HEK293 (cell line): ENCODE measurements around the gene ZC3H10.

Experiments used
- CTCF ChIA-PET: fragments of 350-600 bp; formaldehyde crosslinking; extraction: SDS; loops from one replicate; lab custom pipeline; 2021; ENCODE audit warnings: antibody characterized with exemption; lab: Yijun Ruan, JAX
- POLR2A ChIA-PET: fragments of 300-600 bp; formaldehyde crosslinking; extraction: SDS; loops from one replicate; lab custom pipeline; 2020; ENCODE audit warnings: antibody characterized with exemption, inconsistent platforms; lab: Yijun Ruan, JAX
- H3K27ac ChIP-seq: fragments of 200-500 bp; sonication (Bioruptor generic); 2 replicates; pipeline ENCODE4 v1.5.1; 2014; ENCODE audit warnings: low read depth, low read length, control low read depth, inconsistent platforms; ENCODE audit errors: extremely low read depth
- H3K36me3 ChIP-seq, 2 experiments: fragments of 200-500 bp in 1 of 2; sonication (Bioruptor generic) in 1 of 2; 1 replicate in 1 of 2; 2 replicates in 1 of 2; pipeline ENCODE4 v1.5.1; 2014 to 2017; ENCODE audit warnings: inconsistent platforms in 2 of 2, low read length in 2 of 2; ENCODE audit not compliant: control insufficient read depth in 2 of 2, insufficient read depth in 1 of 2
- H3K4me1 ChIP-seq: fragments of 200-500 bp; sonication (Bioruptor generic); 2 replicates; pipeline ENCODE4 v1.5.1; 2014; ENCODE audit warnings: mild to moderate bottlenecking, low read length, inconsistent platforms; ENCODE audit not compliant: control insufficient read depth, insufficient read depth
- H3K4me3 ChIP-seq: 2 replicates; pipeline ENCODE4 v1.5.1; 2011; ENCODE audit warnings: low read depth, mild to moderate bottlenecking, control low read depth, low read length, moderate library complexity
- H3K9me3 ChIP-seq: fragments of 200-500 bp; sonication (Bioruptor generic); 2 replicates; pipeline ENCODE4 v1.5.1; 2014; ENCODE audit warnings: low read depth, low read length, inconsistent platforms; ENCODE audit not compliant: control insufficient read depth, insufficient read depth
- BCL11B ChIP-seq: fragments of 450-650 bp; formaldehyde crosslinking; IDR thresholded peaks from 2 replicates; pipeline ENCODE4 v1.5.1; 2016; ENCODE audit warnings: low read depth, missing biosample characterization, missing genetic modification characterization
- GLI2 ChIP-seq: fragments of 450-650 bp; formaldehyde crosslinking; IDR thresholded peaks from 2 replicates; pipeline ENCODE4; 2017; ENCODE audit warnings: missing biosample characterization, missing genetic modification characterization, low read depth, borderline replicate concordance
- GLIS1 ChIP-seq: fragments of 450-650 bp; formaldehyde crosslinking; IDR thresholded peaks from 2 replicates; pipeline ENCODE4 v1.5.1; 2016; ENCODE audit warnings: missing biosample characterization, missing genetic modification characterization
- ZBTB1 ChIP-seq: fragments of 450-650 bp; formaldehyde crosslinking; IDR thresholded peaks from 2 replicates; pipeline ENCODE4 v1.5.1; 2016; ENCODE audit warnings: missing biosample characterization, missing genetic modification characterization
- ZNF10 ChIP-seq: fragments of 450-650 bp; formaldehyde crosslinking; IDR thresholded peaks from 2 replicates; pipeline ENCODE4 v1.5.1; 2017; ENCODE audit warnings: missing biosample characterization, missing genetic modification characterization
- ZNF311 ChIP-seq: fragments of 450-650 bp; formaldehyde crosslinking; IDR thresholded peaks from 2 replicates; pipeline ENCODE4 v1.5.1; 2017; ENCODE audit warnings: missing biosample characterization, missing genetic modification characterization, borderline replicate concordance
- ZNF341 ChIP-seq: fragments of 450-650 bp; formaldehyde crosslinking; IDR thresholded peaks from 2 replicates; pipeline ENCODE4; 2016; ENCODE audit warnings: low read depth, missing biosample characterization, missing genetic modification characterization
- ZNF416 ChIP-seq: fragments of 450-650 bp; formaldehyde crosslinking; IDR thresholded peaks from 2 replicates; pipeline ENCODE4 v1.5.1; 2016; ENCODE audit warnings: missing biosample characterization, missing genetic modification characterization
- ZNF544 ChIP-seq: fragments of 450-650 bp; formaldehyde crosslinking; IDR thresholded peaks from 2 replicates; pipeline ENCODE4 v1.5.0; 2017; ENCODE audit warnings: missing biosample characterization, missing genetic modification characterization
- ZNF600 ChIP-seq: fragments of 450-650 bp; formaldehyde crosslinking; IDR thresholded peaks from 2 replicates; pipeline ENCODE4 v1.5.1; 2016; ENCODE audit warnings: missing biosample characterization, missing genetic modification characterization
- ZNF610 ChIP-seq: fragments of 450-650 bp; formaldehyde crosslinking; IDR thresholded peaks from 2 replicates; pipeline ENCODE4 v1.5.1; 2016; ENCODE audit warnings: missing biosample characterization, missing genetic modification characterization, borderline replicate concordance
- ZNF664 ChIP-seq: fragments of 450-650 bp; formaldehyde crosslinking; IDR thresholded peaks from 2 replicates; pipeline ENCODE4 v1.5.1; 2016; ENCODE audit warnings: missing biosample characterization, missing genetic modification characterization
- ZNF791 ChIP-seq: fragments of 450-650 bp; formaldehyde crosslinking; IDR thresholded peaks from 2 replicates; pipeline ENCODE4 v1.5.1; 2016; ENCODE audit warnings: missing biosample characterization, missing genetic modification characterization
- ZSCAN23 ChIP-seq: fragments of 450-650 bp; formaldehyde crosslinking; IDR thresholded peaks from 2 replicates; pipeline ENCODE4 v1.5.1; 2016; ENCODE audit warnings: missing biosample characterization, missing genetic modification characterization
- TF ChIP-seq, protein P1 (sequence below): fragments of 450-650 bp; formaldehyde crosslinking; IDR thresholded peaks from 2 replicates; pipeline ENCODE4 v1.5.1; 2016; ENCODE audit warnings: missing biosample characterization, missing genetic modification characterization, borderline replicate concordance
- TF ChIP-seq, protein P2 (sequence below): IDR thresholded peaks from 2 replicates; pipeline ENCODE4 v1.6.1; 2011; ENCODE audit warnings: mild to moderate bottlenecking, low read depth, low read length, borderline replicate concordance
- TF ChIP-seq, protein P3 (sequence below): fragments of 450-650 bp; formaldehyde crosslinking; IDR thresholded peaks from 2 replicates; pipeline ENCODE4 v1.5.1; 2016; ENCODE audit warnings: missing biosample characterization, missing genetic modification characterization
- TF ChIP-seq, protein P4 (sequence below): fragments of 450-650 bp; formaldehyde crosslinking; IDR thresholded peaks from 2 replicates; pipeline ENCODE4 v1.5.1; 2016; ENCODE audit warnings: missing biosample characterization, missing genetic modification characterization
- TF ChIP-seq, protein P5 (sequence below): fragments of 450-650 bp; formaldehyde crosslinking; IDR thresholded peaks from 2 replicates; pipeline ENCODE4 v1.5.1; 2016; ENCODE audit warnings: missing biosample characterization, missing genetic modification characterization
- TF ChIP-seq, protein P6 (sequence below): fragments of 450-650 bp; formaldehyde crosslinking; IDR thresholded peaks from 2 replicates; pipeline ENCODE4 v1.5.1; 2016; ENCODE audit warnings: missing biosample characterization, missing genetic modification characterization
- TF ChIP-seq, protein P7 (sequence below): fragments of 450-650 bp; formaldehyde crosslinking; IDR thresholded peaks from 2 replicates; pipeline ENCODE4 v1.5.1; 2016; ENCODE audit warnings: missing biosample characterization, missing genetic modification characterization

ZC3H10 gene

DNA sequence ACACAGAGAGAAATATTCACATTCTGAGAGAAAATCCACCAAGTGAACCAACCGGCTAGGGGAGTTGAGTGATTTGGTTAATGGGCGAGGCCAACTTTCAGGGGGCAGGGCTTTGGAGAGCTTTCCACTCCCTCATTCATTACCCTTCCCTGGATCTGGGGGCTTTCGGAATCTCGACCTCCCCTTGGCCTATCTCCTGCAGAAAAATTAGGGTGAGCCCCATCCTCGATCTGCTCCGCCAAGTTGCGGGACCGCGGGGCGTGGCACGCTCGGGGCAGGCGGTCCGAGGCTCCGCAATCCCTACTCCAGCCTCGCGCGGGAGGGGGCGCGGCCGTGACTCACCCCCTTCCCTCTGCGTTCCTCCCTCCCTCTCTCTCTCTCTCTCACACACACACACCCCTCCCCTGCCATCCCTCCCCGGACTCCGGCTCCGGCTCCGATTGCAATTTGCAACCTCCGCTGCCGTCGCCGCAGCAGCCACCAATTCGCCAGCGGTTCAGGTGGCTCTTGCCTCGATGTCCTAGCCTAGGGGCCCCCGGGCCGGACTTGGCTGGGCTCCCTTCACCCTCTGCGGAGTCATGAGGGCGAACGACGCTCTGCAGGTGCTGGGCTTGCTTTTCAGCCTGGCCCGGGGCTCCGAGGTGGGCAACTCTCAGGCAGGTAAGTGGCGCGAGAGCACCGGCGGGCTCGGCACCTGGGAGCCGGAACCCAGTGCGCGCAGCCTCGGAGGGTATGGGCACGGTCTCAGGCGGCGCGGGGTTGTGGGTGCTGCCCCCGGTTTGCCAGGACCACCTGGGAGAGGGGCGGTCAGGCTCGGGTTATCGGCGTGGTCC, 38.1 kb upstream of the ZC3H10 start, which contains the start of gene ERBB3 (continued):
- TF ChIP-seq, protein P1, sequence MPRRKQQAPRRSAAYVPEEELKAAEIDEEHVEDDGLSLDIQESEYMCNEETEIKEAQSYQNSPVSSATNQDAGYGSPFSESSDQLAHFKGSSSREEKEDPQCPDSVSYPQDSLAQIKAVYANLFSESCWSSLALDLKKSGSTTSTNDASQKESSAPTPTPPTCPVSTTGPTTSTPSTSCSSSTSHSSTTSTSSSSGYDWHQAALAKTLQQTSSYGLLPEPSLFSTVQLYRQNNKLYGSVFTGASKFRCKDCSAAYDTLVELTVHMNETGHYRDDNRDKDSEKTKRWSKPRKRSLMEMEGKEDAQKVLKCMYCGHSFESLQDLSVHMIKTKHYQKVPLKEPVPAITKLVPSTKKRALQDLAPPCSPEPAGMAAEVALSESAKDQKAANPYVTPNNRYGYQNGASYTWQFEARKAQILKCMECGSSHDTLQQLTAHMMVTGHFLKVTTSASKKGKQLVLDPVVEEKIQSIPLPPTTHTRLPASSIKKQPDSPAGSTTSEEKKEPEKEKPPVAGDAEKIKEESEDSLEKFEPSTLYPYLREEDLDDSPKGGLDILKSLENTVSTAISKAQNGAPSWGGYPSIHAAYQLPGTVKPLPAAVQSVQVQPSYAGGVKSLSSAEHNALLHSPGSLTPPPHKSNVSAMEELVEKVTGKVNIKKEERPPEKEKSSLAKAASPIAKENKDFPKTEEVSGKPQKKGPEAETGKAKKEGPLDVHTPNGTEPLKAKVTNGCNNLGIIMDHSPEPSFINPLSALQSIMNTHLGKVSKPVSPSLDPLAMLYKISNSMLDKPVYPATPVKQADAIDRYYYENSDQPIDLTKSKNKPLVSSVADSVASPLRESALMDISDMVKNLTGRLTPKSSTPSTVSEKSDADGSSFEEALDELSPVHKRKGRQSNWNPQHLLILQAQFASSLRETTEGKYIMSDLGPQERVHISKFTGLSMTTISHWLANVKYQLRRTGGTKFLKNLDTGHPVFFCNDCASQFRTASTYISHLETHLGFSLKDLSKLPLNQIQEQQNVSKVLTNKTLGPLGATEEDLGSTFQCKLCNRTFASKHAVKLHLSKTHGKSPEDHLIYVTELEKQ (tag by site-specific recombination), result peak; percentile 79; the same call in 1 of the 2 replicates
- TF ChIP-seq ZBTB1 (tag by site-specific recombination), result peak; percentile 92; the same call in 1 of the 2 replicates
- TF ChIP-seq, protein P2, sequence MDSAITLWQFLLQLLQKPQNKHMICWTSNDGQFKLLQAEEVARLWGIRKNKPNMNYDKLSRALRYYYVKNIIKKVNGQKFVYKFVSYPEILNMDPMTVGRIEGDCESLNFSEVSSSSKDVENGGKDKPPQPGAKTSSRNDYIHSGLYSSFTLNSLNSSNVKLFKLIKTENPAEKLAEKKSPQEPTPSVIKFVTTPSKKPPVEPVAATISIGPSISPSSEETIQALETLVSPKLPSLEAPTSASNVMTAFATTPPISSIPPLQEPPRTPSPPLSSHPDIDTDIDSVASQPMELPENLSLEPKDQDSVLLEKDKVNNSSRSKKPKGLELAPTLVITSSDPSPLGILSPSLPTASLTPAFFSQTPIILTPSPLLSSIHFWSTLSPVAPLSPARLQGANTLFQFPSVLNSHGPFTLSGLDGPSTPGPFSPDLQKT, result no peak
- TF ChIP-seq ZNF341, result peak; percentile 92
- no peak for TF ChIP-seq ZNF791 (tag by site-specific recombination)
- TF ChIP-seq, protein P3, sequence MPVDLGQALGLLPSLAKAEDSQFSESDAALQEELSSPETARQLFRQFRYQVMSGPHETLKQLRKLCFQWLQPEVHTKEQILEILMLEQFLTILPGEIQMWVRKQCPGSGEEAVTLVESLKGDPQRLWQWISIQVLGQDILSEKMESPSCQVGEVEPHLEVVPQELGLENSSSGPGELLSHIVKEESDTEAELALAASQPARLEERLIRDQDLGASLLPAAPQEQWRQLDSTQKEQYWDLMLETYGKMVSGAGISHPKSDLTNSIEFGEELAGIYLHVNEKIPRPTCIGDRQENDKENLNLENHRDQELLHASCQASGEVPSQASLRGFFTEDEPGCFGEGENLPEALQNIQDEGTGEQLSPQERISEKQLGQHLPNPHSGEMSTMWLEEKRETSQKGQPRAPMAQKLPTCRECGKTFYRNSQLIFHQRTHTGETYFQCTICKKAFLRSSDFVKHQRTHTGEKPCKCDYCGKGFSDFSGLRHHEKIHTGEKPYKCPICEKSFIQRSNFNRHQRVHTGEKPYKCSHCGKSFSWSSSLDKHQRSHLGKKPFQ (tag by site-specific recombination), result peak; percentile 47; the same call in 1 of the 2 replicates
- no peak for TF ChIP-seq GLI2 (tag by site-specific recombination)
- no peak for TF ChIP-seq ZNF544 (tag by site-specific recombination)
- TF ChIP-seq, protein P4, sequence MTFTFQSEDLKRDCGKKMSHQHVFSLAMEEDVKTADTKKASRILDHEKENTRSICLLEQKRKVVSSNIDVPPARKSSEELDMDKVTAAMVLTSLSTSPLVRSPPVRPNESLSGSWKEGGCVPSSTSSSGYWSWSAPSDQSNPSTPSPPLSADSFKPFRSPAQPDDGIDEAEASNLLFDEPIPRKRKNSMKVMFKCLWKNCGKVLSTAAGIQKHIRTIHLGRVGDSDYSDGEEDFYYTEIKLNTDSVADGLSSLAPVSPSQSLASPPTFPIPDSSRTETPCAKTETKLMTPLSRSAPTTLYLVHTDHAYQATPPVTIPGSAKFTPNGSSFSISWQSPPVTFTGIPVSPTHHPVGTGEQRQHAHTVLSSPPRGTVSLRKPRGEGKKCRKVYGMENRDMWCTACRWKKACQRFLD (tag by site-specific recombination), result no peak
- TF ChIP-seq ZNF311 (tag by site-specific recombination), result no peak
- peak; percentile 92 for TF ChIP-seq BCL11B
- peak; percentile 100 for TF ChIP-seq ZNF600 (tag by site-specific recombination)
- TF ChIP-seq ZSCAN23 (tag by site-specific recombination), result peak; percentile 93
- TF ChIP-seq ZNF610, result peak; percentile 81

DNA sequence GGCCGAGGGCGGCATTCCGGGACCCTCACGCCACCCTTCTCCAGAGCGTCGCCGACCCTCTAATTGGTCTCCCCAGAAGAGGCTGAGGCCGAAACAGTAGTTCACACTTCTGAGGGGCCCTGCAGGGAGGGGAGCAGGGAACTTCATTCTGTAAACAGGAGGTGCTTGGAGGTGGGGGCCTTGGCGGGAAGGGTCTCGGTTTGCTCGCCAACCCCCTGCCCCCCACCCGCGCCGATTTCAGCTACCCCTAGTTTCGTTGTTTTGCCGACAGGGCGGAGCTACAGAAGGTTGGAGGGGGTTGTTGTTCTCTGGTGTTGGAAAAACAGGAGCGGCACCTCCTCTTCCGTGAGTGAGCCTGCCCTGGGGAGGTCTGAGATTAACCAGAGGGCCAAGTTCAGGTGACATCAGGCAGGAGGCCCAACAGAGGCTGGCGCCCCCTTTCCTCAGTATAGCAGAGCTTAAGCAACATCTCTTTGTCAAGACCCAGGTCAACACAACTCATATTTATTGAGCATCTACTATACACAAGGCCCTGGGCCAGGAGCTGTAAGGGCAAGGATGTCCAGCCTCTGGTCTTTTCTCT, 37.4 kb upstream of the ZC3H10 start:
- POLR2A ChIA-PET, result interaction anchor here (0.6 to 4.6 kb wide), 4 partner anchors 20 to 76 kb away, joined by 3 to 54 read pairs (median 5); partner anchors contain the start of gene PA2G4
- peak overlapping the region; percentile 64; the same call in 1 of the 2 replicates for H3K27ac ChIP-seq
- no peaks in the 10 kb centered on the region; the same call in 1 of the 2 replicates for H3K4me1 ChIP-seq
- H3K36me3 ChIP-seq, result no peaks in the 10 kb centered on the region
- H3K9me3 ChIP-seq, result no peaks in the 10 kb centered on the region
- H3K4me3 ChIP-seq, result peak overlapping the region; percentile 40
- CTCF ChIA-PET, result interaction anchor here (0.6 to 3.3 kb wide), 6 partner anchors 10 to 41 kb away, joined by 3 to 26 read pairs (median 4); partner anchors contain the start of gene PA2G4
- TF ChIP-seq, protein P5, sequence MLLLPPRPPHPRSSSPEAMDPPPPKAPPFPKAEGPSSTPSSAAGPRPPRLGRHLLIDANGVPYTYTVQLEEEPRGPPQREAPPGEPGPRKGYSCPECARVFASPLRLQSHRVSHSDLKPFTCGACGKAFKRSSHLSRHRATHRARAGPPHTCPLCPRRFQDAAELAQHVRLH (tag by site-specific recombination), result 0 out of 2 replicates have a peak, but pooled peaks have one; percentile 29
- TF ChIP-seq, protein P6, sequence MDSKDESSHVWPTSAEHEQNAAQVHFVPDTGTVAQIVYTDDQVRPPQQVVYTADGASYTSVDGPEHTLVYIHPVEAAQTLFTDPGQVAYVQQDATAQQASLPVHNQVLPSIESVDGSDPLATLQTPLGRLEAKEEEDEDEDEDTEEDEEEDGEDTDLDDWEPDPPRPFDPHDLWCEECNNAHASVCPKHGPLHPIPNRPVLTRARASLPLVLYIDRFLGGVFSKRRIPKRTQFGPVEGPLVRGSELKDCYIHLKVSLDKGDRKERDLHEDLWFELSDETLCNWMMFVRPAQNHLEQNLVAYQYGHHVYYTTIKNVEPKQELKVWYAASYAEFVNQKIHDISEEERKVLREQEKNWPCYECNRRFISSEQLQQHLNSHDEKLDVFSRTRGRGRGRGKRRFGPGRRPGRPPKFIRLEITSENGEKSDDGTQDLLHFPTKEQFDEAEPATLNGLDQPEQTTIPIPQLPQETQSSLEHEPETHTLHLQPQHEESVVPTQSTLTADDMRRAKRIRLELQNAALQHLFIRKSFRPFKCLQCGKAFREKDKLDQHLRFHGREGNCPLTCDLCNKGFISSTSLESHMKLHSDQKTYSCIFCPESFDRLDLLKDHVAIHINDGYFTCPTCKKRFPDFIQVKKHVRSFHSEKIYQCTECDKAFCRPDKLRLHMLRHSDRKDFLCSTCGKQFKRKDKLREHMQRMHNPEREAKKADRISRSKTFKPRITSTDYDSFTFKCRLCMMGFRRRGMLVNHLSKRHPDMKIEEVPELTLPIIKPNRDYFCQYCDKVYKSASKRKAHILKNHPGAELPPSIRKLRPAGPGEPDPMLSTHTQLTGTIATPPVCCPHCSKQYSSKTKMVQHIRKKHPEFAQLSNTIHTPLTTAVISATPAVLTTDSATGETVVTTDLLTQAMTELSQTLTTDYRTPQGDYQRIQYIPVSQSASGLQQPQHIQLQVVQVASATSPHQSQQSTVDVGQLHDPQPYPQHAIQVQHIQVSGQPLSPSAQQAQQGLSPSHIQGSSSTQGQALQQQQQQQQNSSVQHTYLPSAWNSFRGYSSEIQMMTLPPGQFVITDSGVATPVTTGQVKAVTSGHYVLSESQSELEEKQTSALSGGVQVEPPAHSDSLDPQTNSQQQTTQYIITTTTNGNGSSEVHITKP, result peak; percentile 94
- TF ChIP-seq, protein P7, sequence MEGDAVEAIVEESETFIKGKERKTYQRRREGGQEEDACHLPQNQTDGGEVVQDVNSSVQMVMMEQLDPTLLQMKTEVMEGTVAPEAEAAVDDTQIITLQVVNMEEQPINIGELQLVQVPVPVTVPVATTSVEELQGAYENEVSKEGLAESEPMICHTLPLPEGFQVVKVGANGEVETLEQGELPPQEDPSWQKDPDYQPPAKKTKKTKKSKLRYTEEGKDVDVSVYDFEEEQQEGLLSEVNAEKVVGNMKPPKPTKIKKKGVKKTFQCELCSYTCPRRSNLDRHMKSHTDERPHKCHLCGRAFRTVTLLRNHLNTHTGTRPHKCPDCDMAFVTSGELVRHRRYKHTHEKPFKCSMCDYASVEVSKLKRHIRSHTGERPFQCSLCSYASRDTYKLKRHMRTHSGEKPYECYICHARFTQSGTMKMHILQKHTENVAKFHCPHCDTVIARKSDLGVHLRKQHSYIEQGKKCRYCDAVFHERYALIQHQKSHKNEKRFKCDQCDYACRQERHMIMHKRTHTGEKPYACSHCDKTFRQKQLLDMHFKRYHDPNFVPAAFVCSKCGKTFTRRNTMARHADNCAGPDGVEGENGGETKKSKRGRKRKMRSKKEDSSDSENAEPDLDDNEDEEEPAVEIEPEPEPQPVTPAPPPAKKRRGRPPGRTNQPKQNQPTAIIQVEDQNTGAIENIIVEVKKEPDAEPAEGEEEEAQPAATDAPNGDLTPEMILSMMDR (tag by site-specific recombination), result no peak
- peak; percentile 99 for TF ChIP-seq ZNF664
- peak; percentile 43; the same call in 1 of the 2 replicates for TF ChIP-seq GLIS1 (tag by site-specific recombination)
- TF ChIP-seq ZNF10 (tag by site-specific recombination), result 0 out of 2 replicates have a peak, but pooled peaks have one; percentile 33
- no peak for TF ChIP-seq ZNF416
